HG03108 (cell line): ENCODE results near the gene SGIP1.

Source experiments
- ATAC-seq: cut with Tn5 transposase; IDR thresholded peaks from one replicate; pipeline ENCODE4 v1.9.1; 2021; ENCODE audit warnings: moderate library complexity; ENCODE audit not compliant: unreplicated experiment

Gene SGIP1

GRCh38 chr1:66676613-66677298 is 142.8 kb downstream of the SGIP1 start:
- no peak for ATAC-seq

- ATAC-seq, result no peak
Measured at GRCh38 chr1:66678146-66678545, 144.2 kb downstream of the SGIP1 start.

- ATAC-seq, result no peak
Measured at GRCh38 chr1:66679140-66679539, 145.2 kb downstream of the SGIP1 start.

GRCh38 chr1:66681686-66682085 is 147.7 kb downstream of the SGIP1 start:
- no peak for ATAC-seq

GRCh38 chr1:66682106-66682505 is 148.2 kb downstream of the SGIP1 start:
- ATAC-seq, result no peak

GRCh38 chr1:66684353-66684752 is 150.4 kb downstream of the SGIP1 start:
- ATAC-seq, result no peak

GRCh38 chr1:66685265-66685664 is 151.3 kb downstream of the SGIP1 start:
- no peak for ATAC-seq

GRCh38 chr1:66685670-66686069 is 151.7 kb downstream of the SGIP1 start:
- ATAC-seq, result no peak

GRCh38 chr1:66686406-66686805 is 152.5 kb downstream of the SGIP1 start:
- no peak for ATAC-seq

- ATAC-seq, result no peak
Measured at GRCh38 chr1:66687358-66687757, 153.4 kb downstream of the SGIP1 start.

- ATAC-seq, result no peak
Measured at GRCh38 chr1:66690666-66691381, 156.9 kb downstream of the SGIP1 start.

- ATAC-seq, result no peak
Measured at GRCh38 chr1:66692681-66693080, 158.7 kb downstream of the SGIP1 start.

- ATAC-seq, result no peak
Measured at GRCh38 chr1:66693856-66694255, 159.9 kb downstream of the SGIP1 start.

- no peak for ATAC-seq
Measured at GRCh38 chr1:66695116-66695515, 161.2 kb downstream of the SGIP1 start.

GRCh38 chr1:66696771-66697170 is 162.8 kb downstream of the SGIP1 start:
- no peak for ATAC-seq

- ATAC-seq, result no peak
Measured at GRCh38 chr1:66699213-66699612, 165.3 kb downstream of the SGIP1 start.

- no peak for ATAC-seq
Measured at GRCh38 chr1:66704177-66704875, 170.4 kb downstream of the SGIP1 start.

- no peak for ATAC-seq
Measured at GRCh38 chr1:66705110-66705509, 171.2 kb downstream of the SGIP1 start.

GRCh38 chr1:66711420-66711819 is 177.5 kb downstream of the SGIP1 start:
- no peak for ATAC-seq

GRCh38 chr1:66712839-66713238 is 178.9 kb downstream of the SGIP1 start:
- ATAC-seq, result no peak

- no peak for ATAC-seq
Measured at GRCh38 chr1:66723985-66724384, 190.0 kb downstream of the SGIP1 start.
